Bladder microvascular endothelial cell (primary cell): ENCODE data around the gene TKTL2. TPM values are rescaled to one million over a fixed set of nuclear protein-coding genes. Genes with fewer than 3 reads are reported as not detected.

ENCODE experiments used
- total RNA-seq: library from RNA; depleted of rRNA; stranded (reverse); fragments of >200 nt; gene quantifications from 2 replicates; pipeline ENCODE4 v1.2.3, GENCODE V29; 2014

TKTL2 gene
- 0.06 TPM in 1 of 2 replicates, not detected in the other for total RNA-seq

GRCh38 chr4:163473576-163473975 lies at the start of gene TKTL2:
Gene TKTL2, minus strand, starts transcription at chr4:163473754. Its CDS starts 20 bp downstream, at chr4:163473734.

GRCh38 chr4:163494360-163495241 lies 21.0 kb upstream of the TKTL2 start, which contains the start of gene TMA16:
Gene TMA16, plus strand, starts transcription at chr4:163494690. Its CDS starts 112 bp downstream, at chr4:163494802.

Other genes starting within 250 kb of the TKTL2 start
- 0.06 TPM in 1 of 2 replicates, not detected in the other for gene NPY1R, start 141.2 kb downstream of the TKTL2 start, total RNA-seq
- gene NPY5R, start 129.9 kb downstream of the TKTL2 start, total RNA-seq = not detected in 2 replicates
- gene TMA16, start 20.9 kb upstream of the TKTL2 start, total RNA-seq = 20.1 and 27.3 TPM in 2 replicates